GM21737 (cell line): ENCODE results near the gene PER2.

Experiments
- ATAC-seq: cut with Tn5 transposase; IDR thresholded peaks from one replicate; pipeline ENCODE4 v1.9.1; 2021; ENCODE audit warnings: mild to moderate bottlenecking, moderate library complexity; ENCODE audit not compliant: unreplicated experiment

The PER2 gene

DNA sequence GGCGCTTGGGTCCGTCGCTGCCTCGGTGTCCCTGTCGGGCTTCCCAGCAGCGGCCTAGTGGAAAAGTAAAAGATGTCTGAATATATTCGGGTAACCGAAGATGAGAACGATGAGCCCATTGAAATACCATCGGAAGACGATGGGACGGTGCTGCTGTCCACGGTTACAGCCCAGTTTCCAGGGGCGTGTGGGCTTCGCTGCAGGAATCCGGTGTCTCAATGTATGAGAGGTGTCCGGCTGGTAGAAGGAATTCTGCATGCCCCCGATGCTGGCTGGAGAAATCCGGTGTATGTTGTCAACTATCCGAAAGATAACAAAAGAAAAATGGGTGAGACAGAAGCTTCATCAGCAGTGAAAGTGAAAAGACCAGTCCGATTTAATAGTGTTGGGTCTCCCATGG lies 56.6 kb downstream of the PER2 start:
- ATAC-seq, result no peak

DNA sequence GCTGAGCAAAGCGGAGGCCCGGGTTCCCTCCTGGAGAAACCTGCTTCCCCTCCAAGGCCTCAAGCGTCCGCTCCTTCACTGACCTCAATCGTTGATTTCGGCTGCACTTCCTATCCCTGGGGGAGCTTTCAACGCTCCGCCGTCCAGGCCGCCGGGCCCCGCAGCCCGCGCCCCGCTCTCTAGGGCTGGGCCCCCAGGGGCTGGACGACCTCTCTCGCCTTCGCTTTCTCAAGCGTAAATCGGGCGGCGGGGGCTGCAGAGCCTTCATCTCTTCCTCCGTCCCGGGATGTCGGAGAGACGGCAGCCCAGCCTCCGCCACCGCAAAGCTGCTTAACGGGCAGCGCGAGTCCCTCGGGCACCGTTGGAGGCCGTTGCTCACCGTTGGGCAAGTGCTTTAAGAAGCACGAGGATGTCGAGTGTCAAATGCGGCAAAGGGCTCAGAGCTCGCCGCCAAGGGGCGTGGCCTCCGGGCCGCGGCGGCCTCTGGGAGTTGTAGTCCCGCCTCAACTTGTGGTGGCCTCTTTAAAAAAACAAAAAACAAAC lies 57.1 kb downstream of the PER2 start:
- ATAC-seq, result no peak

DNA sequence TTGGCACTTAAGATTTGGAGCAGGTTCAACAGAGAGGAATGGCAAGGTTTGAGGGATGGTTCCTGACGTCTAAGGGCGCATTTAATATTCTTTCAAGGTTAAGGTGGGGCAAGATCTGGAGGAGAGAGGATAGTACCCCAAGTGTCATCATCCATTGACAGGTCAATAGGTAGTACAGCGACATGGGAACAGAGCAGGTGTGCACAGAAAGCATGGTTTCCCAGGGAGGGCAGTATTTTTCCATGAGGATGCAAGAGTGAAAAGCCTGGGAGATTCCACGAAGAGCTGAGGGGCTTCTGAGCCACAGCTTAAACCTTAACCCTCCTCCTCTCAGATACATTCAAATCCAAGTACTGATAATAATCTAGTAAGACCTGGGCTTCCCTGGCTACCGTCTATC lies 57.7 kb downstream of the PER2 start:
- no peak for ATAC-seq

DNA sequence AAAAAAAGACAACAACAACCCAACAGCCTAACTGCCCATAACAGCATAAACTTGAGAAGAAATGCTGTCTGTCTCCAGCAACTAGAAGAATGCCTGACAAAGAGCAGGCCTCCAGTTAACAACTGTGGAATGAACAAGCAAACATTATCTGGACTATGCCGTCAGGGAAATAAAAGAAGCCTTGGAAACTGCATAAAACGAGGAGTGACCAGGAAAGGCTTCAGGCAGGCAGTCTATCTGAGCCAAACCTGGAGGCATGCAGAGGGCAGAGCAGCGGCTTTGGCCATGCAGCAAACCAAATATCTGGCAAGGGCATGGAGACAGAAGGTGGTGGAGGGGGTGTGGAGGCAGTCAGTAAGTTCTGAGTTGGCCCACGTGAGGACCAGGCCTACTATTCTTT lies 59.7 kb downstream of the PER2 start:
- no peak for ATAC-seq

DNA sequence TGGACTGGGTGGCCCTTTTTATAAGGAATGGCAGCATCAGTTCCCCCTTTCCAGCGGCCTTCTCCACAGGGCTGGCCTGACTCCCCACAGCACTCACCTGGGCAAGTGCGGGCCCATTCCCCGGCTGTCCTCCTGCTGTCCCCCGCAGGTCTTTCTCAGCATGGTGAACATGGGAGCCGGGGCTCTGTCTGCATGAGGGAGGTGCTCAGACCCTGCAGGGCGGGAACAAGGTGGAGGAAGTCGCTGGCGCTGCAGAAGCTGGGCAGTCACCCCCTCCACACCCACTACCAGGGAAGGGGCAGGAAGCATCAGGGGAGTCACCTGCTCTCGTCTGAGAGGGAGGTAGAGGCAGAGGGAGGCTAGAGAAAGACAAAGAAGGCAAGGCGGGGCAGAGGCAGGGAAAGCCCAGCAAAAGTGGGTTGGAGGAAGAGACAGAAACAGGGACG lies 60.8 kb downstream of the PER2 start:
- ATAC-seq, result no peak

DNA sequence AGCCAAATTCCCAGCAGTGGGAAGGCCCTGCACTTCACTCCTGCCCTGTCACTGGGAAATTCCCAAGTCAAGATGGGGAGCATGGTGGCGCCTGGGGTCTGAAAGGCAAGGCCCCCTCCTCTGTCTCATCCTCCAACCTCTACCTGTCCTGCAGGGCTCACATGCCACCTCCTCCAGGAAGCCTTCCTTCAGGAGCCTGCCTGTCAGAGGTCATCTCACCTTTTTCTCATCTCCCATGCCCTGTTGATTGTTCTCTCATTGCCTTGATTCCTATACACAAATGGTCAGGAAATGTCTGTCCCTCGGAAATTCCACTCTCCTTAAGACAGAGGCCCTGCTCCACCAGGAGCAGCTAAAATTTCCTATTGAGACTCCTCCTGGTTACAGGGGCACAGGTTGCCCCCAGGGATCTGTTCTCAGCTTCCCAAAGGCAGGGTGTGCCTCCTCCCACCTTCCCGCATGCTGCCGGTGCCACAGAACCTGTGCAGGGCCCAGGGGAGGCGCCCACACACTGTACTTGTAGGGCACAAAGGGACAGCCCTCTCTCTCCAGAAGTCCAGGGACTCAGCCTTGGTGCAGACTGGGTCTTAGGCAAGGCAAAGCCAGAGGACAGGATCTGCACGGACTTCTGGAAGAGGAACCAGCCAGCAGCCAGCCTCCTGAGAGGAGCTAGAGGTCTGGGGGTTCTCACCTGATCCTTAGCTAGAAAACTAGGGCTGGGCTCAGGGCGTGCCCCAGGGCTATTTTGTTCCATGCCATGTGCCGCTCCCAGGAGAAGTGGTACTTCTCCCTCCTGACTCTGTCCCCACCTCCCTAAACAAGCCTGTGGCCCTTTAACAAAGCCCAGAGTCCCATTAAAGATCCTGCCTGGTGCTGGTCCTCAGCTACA lies 61.5 kb downstream of the PER2 start:
- no peak for ATAC-seq

DNA sequence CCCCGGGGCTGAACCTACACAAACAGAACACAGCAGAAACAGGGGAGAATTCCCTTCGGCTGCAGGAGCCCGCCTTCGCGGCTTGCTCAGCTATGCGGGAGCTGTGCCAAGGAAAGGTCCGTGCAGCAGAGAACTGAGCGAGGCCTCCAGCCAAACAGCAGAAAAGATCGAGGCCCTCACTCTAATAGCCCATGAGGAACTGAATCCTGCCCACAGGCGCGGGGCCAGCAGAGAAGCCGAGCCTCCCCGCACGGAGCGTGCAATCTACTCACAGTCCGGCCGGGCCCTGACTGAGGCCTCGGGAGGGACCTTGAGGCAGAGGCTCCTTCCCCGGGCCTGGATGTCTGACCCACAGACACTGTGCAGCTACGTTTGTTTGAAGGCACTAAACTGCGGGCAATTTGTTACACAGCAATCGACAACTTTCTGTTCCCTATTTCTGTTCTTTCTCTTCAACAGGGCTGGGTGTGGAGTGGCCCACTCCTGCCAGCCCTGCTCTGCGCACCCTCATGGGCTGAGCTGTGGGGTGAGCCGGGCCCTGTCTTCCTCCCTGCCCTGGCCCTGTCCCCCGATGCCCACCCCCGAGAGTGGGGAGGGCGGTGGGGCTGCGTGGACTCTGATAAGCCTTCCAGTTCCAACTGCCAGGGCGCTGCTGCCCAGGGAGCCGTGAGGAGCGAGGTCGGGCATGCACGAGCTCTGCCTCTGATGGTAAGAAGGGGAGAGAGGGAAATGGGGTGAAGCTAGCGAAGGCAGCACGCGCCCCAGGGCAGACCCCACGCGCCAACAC lies 62.3 kb downstream of the PER2 start:
- no peak for ATAC-seq

DNA sequence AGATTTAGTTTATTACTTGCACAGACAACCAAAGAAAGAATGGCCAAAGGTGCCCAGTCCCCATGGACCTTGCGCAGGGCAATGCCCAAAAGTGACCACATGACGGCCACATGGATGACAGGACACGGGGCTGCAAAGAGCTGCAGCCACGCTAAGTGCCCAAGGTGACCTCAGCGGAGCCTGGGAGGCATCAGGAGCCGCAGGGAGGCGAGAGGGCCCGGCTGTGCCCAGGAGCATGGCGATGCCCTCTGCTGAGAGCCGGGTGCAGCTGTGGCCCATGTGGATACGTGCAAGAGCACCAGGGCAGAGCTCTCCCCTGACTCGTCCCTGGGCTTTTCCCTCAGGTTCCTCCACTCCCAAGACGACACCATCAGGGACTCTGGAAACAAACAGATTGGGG lies 63.3 kb downstream of the PER2 start:
- no peak for ATAC-seq

DNA sequence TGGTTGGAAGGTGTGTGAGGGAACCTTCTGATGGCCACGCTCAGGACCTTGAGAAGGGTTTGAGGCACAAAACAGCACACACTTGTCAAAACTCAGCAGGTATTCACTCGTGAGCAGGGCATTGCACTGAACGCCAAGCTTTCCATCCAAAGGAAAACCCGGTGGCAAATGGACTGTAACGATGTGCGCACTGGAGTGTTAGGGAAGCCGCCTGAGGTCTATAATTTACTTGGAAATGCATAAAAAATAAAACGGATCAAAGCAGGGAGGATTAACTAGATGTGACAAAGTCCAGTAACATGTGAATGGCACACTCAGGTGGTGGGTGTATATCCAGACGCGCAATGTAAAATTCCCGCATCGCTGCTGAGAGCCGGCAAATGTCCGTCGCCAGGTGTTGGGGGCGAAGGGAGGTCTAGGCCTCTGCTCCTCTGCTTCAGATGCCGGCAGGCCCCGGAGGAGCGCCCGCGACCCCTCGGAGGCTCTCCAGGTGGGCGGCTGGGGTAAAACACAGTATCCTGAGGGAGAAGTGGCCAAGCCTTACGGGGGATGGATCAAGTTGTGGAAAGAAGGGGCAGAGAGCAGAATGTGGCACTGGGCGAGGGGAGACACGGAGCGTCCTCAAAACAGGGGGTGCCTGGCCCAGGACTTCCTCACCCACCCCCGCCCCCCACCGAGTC lies 63.9 kb downstream of the PER2 start:
- ATAC-seq, result no peak

DNA sequence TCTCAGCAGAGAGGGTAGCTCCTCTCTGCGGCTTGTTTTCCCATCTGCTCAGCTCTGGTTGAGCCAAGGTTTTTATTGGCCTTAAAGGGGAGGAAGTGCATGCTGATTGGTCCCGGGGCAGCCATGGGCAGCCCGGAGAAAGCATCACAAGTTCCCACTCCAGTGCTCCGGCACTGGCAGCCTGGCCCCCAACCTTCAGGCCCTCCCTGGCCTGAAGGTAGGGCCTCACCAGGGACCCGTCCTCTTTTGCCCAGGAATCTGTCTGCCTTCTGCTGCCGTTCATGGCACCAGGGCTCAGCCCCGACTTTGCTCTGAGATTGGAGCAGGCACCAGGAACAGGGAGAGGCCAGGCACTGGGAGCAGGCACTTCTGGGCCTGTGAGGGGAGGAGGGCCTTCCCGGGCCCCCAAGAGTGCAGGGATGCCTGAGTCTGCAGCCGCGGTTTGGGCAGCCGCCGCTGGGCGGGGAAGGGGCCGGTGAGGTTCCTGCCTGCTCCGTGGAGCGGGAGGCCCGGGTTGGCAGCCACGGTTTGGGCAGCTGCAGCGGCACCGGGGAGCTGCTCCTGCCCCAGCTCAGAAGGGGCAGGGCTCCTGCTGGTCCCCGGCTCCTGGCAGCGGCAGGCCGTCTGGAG lies 67.4 kb downstream of the PER2 start:
- no peak for ATAC-seq

DNA sequence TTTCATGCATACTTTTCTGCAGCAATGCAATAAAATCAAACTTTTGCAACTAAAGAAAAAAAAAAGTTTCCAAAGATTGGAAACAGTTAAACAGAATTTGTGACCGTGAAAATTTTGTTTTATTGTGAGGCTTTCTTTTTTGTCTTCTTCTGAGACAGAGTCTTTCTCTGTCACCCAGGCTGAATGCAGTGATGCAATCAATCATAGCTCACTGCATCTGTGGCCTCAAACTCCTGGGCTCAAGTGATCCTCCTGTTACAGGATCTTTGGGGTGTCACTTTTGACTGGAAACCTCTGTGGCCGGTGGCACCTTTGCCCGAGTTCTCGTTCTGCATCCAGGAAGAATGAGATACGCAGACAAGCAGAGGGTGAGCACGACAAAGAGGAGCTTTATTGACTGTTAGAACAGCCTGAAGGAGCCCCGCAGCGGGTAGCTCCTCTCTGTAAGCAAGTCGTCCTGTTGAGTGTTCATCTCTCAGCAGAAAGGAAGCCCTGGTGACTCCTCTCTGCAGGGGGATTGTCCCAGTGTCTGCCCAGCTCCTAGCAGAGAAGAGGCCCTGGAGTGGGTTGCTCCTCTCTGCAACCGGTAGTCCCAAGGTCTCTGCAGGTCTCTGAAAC lies 68.0 kb downstream of the PER2 start:
- no peak for ATAC-seq

DNA sequence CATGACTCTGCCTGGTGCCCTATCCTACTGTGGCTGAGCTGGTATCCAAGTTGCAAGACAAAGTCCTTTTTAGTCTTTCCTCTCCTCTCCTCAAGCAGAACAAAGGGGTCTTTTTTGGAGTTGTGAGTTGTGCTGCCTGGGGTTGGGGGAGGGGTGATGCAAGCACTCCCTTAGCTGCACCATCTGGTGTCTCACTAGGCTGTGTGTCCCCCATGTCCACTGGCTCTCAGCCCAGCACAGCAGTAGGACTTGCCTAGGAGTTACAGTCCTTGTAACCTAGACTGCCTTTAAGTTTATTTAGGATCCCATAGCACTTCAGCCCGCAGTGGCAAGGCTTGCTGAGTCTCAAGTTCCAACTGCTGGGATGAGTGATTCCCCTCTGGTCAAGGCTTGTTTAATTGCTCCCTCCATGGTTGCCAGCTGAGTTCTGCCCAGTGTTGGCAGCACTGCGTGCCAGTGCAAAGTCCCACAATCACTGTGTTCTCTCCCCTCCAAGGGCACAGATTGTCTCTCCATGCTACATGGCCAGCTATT lies 71.7 kb downstream of the PER2 start:
- ATAC-seq, result no peak

DNA sequence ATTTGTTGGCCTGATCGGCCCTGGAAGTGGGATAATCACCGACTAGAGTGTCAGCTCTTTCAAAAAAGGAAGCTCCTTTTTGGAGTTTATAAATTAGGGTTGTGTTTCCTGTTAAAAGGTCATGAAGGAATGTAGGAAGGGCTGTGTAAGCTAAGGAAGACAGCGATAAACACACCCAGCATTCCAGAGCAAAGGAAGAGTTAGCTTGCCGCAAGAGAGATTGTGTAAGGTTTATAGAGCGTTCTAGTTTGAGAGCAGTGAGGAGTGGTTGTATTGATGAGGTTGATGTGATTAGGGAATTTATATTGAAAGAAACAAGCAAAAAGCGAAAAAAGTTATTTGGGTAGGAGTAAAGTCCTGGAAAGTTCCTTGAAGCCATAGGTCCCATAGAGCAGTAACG lies 81.4 kb downstream of the PER2 start:
- ATAC-seq, result no peak

DNA sequence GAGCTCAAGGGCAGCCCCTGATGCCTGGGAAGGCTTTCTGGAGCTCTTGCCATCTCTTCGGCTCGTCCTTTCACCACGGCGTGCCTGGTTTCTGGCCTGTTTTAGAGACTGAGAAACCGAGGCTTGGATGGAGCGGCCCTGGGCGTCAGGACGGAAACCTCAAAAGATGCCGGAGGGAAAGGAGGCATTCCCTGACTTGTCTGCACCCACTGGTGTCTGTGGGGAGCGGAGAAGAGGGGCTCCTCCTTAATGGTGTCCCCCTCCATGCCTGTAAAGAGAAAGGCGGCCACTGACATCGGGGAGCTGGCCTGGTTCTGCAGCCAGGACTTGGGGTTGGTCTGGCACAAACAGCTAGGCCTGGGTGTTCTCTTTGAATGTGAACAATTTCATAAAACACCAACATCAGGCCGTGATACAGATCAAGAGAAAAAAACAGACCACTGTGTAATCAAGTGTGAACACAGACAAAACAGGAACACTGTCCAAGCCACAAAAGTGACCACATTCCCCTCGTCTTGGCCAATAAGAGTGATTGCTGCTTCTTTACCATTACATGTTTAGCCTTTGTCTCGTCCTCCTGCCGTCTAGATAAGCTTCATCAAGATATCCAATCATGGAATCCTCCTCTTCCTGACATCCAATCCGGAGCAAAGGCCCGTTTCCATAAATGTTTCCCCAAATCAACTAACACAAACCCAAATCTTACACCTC lies 84.3 kb downstream of the PER2 start:
- ATAC-seq, result no peak

DNA sequence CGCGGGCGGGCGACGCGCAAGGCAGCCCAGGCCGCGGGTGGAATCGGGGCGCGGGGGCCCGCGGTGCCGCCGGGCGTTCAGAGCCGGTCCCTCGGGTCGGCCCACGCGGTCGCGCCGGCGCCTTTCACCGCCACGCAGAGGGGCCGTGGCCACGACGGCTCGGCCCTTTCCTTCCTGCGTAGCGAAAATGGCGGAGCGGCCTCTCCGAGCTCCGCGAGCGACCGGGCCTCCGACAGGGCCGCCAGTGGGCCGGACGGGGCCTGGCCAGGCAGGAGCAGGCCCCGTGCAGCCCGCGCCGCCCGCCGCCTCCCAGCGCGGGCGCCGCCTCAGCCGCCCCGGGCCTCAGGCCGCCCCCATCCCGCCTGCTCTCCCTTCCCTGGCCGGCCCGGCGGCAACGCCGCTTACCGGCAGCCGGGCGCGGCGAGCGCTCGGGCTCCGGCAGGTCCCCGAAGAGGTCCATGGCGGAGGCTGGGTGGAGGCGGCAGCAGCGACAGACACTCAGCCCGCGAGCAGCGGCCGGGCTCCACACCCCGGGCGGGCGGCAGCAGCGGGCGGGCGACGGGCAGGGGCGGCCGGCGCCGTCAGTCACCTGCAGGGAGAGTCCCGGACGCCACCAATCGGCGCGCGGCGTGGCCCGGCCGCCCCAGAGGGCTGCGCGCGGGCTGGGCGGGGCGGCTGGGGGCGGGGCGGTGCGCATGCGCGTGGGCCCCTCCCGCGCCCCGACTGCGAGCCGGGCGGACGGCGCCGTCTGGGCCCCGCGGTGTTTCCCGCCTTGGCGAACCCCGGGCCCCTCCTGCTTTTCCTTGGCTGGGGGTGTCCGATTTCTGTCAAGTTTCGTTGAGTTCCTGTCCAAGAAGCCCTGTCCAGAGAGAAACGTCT lies 85.1 kb downstream of the PER2 start, which contains the start of gene ILKAP:
ILKAP (minus strand) TSS at position 602 of the 879 bp plus-strand sequence; CDS start at position 460, 142 bp downstream.
- ATAC-seq, result peak; percentile 94

DNA sequence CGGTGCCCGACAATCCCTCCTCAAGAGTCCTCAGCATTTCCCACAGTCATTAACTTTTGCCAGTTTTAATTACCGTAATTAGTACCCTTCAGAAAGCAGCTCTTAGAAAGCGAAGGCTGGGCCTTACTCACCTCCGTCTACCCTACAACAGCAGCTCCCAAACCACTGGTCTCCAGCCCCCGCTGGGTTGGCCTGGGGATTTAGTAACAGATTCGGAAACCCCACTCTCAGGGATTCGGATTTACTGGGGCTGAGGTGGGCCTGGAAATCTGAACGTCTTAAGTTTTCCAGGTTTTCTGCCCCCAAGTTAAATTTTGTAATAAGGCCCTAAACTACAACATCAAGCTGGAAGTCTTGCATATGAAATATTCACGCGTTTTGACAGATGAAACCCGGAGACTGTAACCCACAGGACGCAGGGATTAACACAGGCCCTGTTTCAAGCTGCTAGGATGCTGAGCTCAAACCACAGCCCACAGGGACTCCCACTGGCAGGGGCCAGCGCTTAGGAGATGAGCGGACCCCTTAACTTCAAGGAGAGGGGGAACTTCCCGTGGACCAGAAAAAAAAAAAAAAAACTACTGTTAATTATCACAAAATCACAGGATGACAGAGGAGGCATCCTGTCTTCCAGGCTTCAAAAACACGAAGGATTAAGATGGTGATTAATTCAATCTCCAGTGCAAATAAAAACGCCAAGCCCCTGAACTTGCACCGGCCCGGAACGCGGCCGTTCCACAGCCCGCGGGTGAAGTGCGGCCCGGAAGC lies 85.9 kb downstream of the PER2 start:
- no peak for ATAC-seq
